HUES6 (cell line): ENCODE results near the gene ERCC6L2.

Experiments
- H3K27ac ChIP-seq: 2 replicates; pipeline ENCODE4 v1.7.0; 2013; ENCODE audit warnings: low read depth, mild to moderate bottlenecking, low read length, inconsistent platforms
- H3K27me3 ChIP-seq: 2 replicates; pipeline ENCODE4 v1.6.1; 2013; ENCODE audit warnings: low read length; ENCODE audit not compliant: control insufficient read depth, insufficient read depth
- H3K36me3 ChIP-seq: 2 replicates; pipeline ENCODE4 v1.6.1; 2013; ENCODE audit warnings: low read length; ENCODE audit not compliant: control insufficient read depth, insufficient read depth
- H3K4me1 ChIP-seq: 2 replicates; pipeline ENCODE4 v1.6.1; 2013; ENCODE audit warnings: low read length; ENCODE audit not compliant: control insufficient read depth, insufficient read depth
- H3K4me3 ChIP-seq: 2 replicates; pipeline ENCODE4 v1.5.1; 2013; ENCODE audit warnings: low read depth, low read length
- H3K9ac ChIP-seq: one replicate; pipeline ENCODE4 v1.6.1; 2013; ENCODE audit warnings: mild to moderate bottlenecking, low read length
- H3K9me3 ChIP-seq: 2 replicates; pipeline ENCODE4 v1.6.1; 2013; ENCODE audit warnings: low read depth, low read length; ENCODE audit not compliant: control insufficient read depth, insufficient read depth

Gene ERCC6L2

GRCh38 chr9:95942016-95942415 lies 66.5 kb downstream of the ERCC6L2 start:
- no peaks in the 10 kb centered on the region for H3K27me3 ChIP-seq
- H3K9ac ChIP-seq: no peak overlapping the region
- no peak overlapping the region for H3K4me3 ChIP-seq
- no peaks in the 10 kb centered on the region for H3K4me1 ChIP-seq
- H3K9me3 ChIP-seq: peaks cover 33% of the 10 kb centered on the region; the same call in 1 of the 2 replicates
- H3K36me3 ChIP-seq: peaks cover 66% of the 10 kb centered on the region
- H3K27ac ChIP-seq: no peak overlapping the region

- Histone ChIP-seq H3K9ac (no peak overlapping the region), H3K4me3 (no peak overlapping the region), H3K27ac (no peak overlapping the region), H3K9me3 (peaks cover 34% of the 10 kb centered on the region; the same call in 1 of the 2 replicates), H3K4me1 (no peaks in the 10 kb centered on the region), H3K27me3 (no peaks in the 10 kb centered on the region), H3K36me3 (peaks cover 61% of the 10 kb centered on the region)
Measured at GRCh38 chr9:95947118-95947517, 71.6 kb downstream of the ERCC6L2 start.

GRCh38 chr9:95952471-95952870 lies 77.0 kb downstream of the ERCC6L2 start:
- no peaks in the 10 kb centered on the region for H3K4me1 ChIP-seq
- H3K9ac ChIP-seq: no peak overlapping the region
- no peak overlapping the region for H3K4me3 ChIP-seq
- H3K9me3 ChIP-seq: peaks cover 17% of the 10 kb centered on the region; the same call in 1 of the 2 replicates
- no peak overlapping the region for H3K27ac ChIP-seq
- no peaks in the 10 kb centered on the region for H3K27me3 ChIP-seq
- H3K36me3 ChIP-seq: peaks cover 63% of the 10 kb centered on the region

GRCh38 chr9:95953986-95954385 lies 78.5 kb downstream of the ERCC6L2 start:
- H3K36me3 ChIP-seq: peaks cover 56% of the 10 kb centered on the region
- no peak overlapping the region for H3K9ac ChIP-seq
- H3K4me1 ChIP-seq: no peaks in the 10 kb centered on the region
- H3K27ac ChIP-seq: no peak overlapping the region
- H3K4me3 ChIP-seq: no peak overlapping the region
- no peaks in the 10 kb centered on the region for H3K27me3 ChIP-seq
- peaks cover 13% of the 10 kb centered on the region; the same call in 1 of the 2 replicates for H3K9me3 ChIP-seq

GRCh38 chr9:95954940-95955339 lies 79.4 kb downstream of the ERCC6L2 start:
- Histone ChIP-seq H3K27me3 (no peaks in the 10 kb centered on the region), H3K4me1 (no peaks in the 10 kb centered on the region), H3K4me3 (no peak overlapping the region), H3K27ac (no peak overlapping the region), H3K9me3 (peaks cover 15% of the 10 kb centered on the region; the same call in 1 of the 2 replicates), H3K36me3 (peaks cover 58% of the 10 kb centered on the region), H3K9ac (no peak overlapping the region)

GRCh38 chr9:95962936-95963335 lies 87.4 kb downstream of the ERCC6L2 start:
- Histone ChIP-seq H3K36me3 (peaks cover 29% of the 10 kb centered on the region), H3K27me3 (no peaks in the 10 kb centered on the region), H3K4me3 (no peak overlapping the region), H3K27ac (no peak overlapping the region), H3K9me3 (peaks cover 11% of the 10 kb centered on the region), H3K4me1 (no peaks in the 10 kb centered on the region), H3K9ac (no peak overlapping the region)

GRCh38 chr9:95963659-95964058 lies 88.2 kb downstream of the ERCC6L2 start:
- peaks cover 29% of the 10 kb centered on the region for H3K36me3 ChIP-seq
- H3K27me3 ChIP-seq: no peaks in the 10 kb centered on the region

GRCh38 chr9:95966306-95966705 lies 90.8 kb downstream of the ERCC6L2 start:
- Histone ChIP-seq H3K36me3 (peaks cover 21% of the 10 kb centered on the region), H3K27ac (no peak overlapping the region), H3K9ac (no peak overlapping the region), H3K9me3 (no peaks in the 10 kb centered on the region), H3K4me3 (no peak overlapping the region), H3K4me1 (no peaks in the 10 kb centered on the region), H3K27me3 (no peaks in the 10 kb centered on the region)

More at GRCh38 chr9:95963659-95964058, 88.2 kb downstream of the ERCC6L2 start:
- no peaks in the 10 kb centered on the region for H3K4me1 ChIP-seq
- no peak overlapping the region for H3K4me3 ChIP-seq
- H3K9ac ChIP-seq: no peak overlapping the region
- H3K27ac ChIP-seq: no peak overlapping the region
- H3K9me3 ChIP-seq: peaks cover 11% of the 10 kb centered on the region

- Histone ChIP-seq H3K36me3 (peaks cover 49% of the 10 kb centered on the region), H3K9ac (no peak overlapping the region), H3K9me3 (no peaks in the 10 kb centered on the region), H3K27me3 (no peaks in the 10 kb centered on the region), H3K27ac (no peak overlapping the region), H3K4me3 (no peak overlapping the region), H3K4me1 (no peaks in the 10 kb centered on the region)
Measured at GRCh38 chr9:95970317-95970716, 94.8 kb downstream of the ERCC6L2 start.

GRCh38 chr9:95971815-95972214 lies 96.3 kb downstream of the ERCC6L2 start:
- Histone ChIP-seq H3K36me3 (peaks cover 43% of the 10 kb centered on the region), H3K27ac (no peak overlapping the region), H3K9me3 (no peaks in the 10 kb centered on the region), H3K9ac (no peak overlapping the region), H3K4me1 (no peaks in the 10 kb centered on the region), H3K4me3 (no peak overlapping the region), H3K27me3 (no peaks in the 10 kb centered on the region)

- no peak overlapping the region for H3K4me3 ChIP-seq
- H3K27me3 ChIP-seq: no peaks in the 10 kb centered on the region
- H3K9me3 ChIP-seq: no peaks in the 10 kb centered on the region
- no peak overlapping the region for H3K27ac ChIP-seq
- H3K4me1 ChIP-seq: no peaks in the 10 kb centered on the region
- H3K36me3 ChIP-seq: peaks cover 51% of the 10 kb centered on the region
- no peak overlapping the region for H3K9ac ChIP-seq
Measured at GRCh38 chr9:95974389-95974788, 98.9 kb downstream of the ERCC6L2 start.

GRCh38 chr9:95977371-95977770 lies 101.9 kb downstream of the ERCC6L2 start:
- Histone ChIP-seq H3K4me1 (no peaks in the 10 kb centered on the region), H3K27me3 (no peaks in the 10 kb centered on the region), H3K4me3 (no peak overlapping the region), H3K27ac (no peak overlapping the region), H3K9ac (no peak overlapping the region), H3K36me3 (peaks cover 40% of the 10 kb centered on the region), H3K9me3 (no peaks in the 10 kb centered on the region)
